B cell (primary cell): Measurements from ENCODE around the gene UTS2B.

Experiments used
- EZH2 ChIP-seq: IDR thresholded peaks from 2 replicates; pipeline ENCODE4 v1.6.1; 2012; ENCODE audit warnings: borderline replicate concordance, low read depth, mild to moderate bottlenecking, moderate library complexity, low read length; ENCODE audit not compliant: insufficient read depth, poor library complexity, severe bottlenecking
- TF ChIP-seq, protein P1 (sequence below): fragments of 200-600 bp; IDR thresholded peaks from one replicate; pipeline ENCODE4 v1.8.0; 2022; ENCODE audit warnings: antibody characterized with exemption, mild to moderate bottlenecking

DNA sequence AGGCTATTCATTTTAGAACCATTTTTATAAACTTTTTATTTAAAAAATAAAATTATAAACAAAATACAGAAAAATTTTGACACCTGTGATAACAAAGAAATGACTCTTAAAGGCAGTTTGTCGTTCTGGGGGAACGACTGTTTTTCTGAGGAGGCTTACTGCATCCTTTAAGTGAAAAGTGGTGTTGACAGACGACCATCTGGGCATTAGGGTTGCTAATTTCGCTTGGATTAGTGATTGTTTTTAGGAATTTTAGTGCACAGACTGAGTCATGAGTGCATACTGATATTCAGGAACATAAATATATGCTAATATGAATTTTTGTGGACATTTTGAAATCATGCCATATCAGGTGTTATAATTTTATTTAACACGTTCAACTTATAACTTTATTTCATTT lies 102.8 kb downstream of the UTS2B start:
- TF ChIP-seq EZH2 = no peak
- TF ChIP-seq, protein P1, sequence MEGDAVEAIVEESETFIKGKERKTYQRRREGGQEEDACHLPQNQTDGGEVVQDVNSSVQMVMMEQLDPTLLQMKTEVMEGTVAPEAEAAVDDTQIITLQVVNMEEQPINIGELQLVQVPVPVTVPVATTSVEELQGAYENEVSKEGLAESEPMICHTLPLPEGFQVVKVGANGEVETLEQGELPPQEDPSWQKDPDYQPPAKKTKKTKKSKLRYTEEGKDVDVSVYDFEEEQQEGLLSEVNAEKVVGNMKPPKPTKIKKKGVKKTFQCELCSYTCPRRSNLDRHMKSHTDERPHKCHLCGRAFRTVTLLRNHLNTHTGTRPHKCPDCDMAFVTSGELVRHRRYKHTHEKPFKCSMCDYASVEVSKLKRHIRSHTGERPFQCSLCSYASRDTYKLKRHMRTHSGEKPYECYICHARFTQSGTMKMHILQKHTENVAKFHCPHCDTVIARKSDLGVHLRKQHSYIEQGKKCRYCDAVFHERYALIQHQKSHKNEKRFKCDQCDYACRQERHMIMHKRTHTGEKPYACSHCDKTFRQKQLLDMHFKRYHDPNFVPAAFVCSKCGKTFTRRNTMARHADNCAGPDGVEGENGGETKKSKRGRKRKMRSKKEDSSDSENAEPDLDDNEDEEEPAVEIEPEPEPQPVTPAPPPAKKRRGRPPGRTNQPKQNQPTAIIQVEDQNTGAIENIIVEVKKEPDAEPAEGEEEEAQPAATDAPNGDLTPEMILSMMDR = no peak
